HG03457 (cell line): Measurements from ENCODE around the gene SLC25A12.

Experiments
- ATAC-seq: cut with Tn5 transposase; IDR thresholded peaks from one replicate; pipeline ENCODE4 v1.9.1; 2021; ENCODE audit warnings: moderate number of reproducible peaks; ENCODE audit not compliant: unreplicated experiment

Gene SLC25A12

GRCh38 chr2:171735991-171736710 lies 157.9 kb downstream of the SLC25A12 start:
- no peak for ATAC-seq
